ENCODE measurements around the gene MEAK7. TPM values are rescaled to one million over a fixed set of nuclear protein-coding genes. Genes with fewer than 3 reads are reported as not detected.

Gene MEAK7
- total and polyA plus RNA-seq, 2 of the 8 experiments (the other 6 are each of a cell fraction or from before 2014, with no cell fraction given): 9.6 to 19.6 TPM

DNA sequence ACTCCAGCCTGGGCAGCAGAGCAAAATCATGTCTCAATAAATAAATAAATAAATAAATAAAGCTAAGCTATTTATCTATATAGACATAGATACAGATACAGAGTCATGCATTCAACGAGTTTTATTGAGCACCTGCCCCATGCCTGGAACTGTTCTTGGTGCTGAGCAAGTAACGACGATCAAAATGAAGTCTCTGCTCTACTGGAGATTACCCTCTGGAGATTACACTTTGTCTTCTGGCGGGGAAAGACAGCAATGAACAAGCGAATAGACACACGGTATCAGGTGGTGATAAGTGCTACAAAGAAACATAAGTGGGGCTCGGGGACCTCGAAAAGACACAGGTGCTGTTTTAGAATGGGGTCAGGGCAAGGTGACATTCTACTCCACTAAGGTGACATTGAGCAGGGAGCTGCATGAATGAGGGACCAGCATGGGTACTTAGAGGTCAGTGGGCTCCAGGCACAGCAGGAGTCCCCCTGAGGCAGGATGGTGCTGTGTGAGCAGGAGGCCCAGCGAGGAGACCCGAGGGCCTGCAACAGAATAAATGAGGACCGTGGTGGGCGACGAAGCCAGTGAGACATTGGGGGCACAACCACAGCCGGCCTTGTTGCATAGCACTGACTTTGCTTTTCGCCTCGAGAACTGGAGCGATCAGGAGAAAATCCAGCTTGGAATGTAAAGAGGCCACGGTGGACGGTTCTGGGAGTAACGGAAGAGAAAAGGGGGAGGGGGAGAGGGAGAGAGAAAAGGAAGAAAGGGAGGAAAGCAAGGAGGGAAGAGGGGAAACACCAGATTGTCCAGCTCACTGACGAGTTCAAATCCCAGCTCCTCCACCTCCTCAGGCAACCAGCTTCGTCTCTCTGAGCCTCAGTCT, 42.4 kb upstream of the MEAK7 start:
- Histone ChIP-seq H3K14ac (ENCODE audit: insufficient read length) (no peak overlapping the region), H2AK5ac (ENCODE audit: low read depth, low read length) (peak overlapping the region; percentile 89; the same call in 1 of the 2 replicates), H2BK12ac (ENCODE audit: low read depth, low read length) (peak overlapping the region; percentile 91), H3K4me3 (ENCODE audit: extremely low read depth in 1 of 4, insufficient read depth in 2 of 4, low read depth in 3 of 4, low read length in 4 of 4) (peak overlapping the region in 2 of 4 experiments; percentile 14 to 28; a peak in 3 of 8 replicates), H3K23ac (ENCODE audit: insufficient read length) (no peak overlapping the region), H2BK20ac (ENCODE audit: low read length) (0 out of 2 replicates have a peak overlapping the region, but pooled peaks have one; percentile 61), H4K91ac (replicated peaks; ENCODE audit: insufficient read length, low read length) (peak overlapping the region; percentile 38), H3K79me1 (ENCODE audit: low read depth, low read length) (no peaks in the 10 kb centered on the region; the same call in 1 of the 2 replicates), H3K4me2 (ENCODE audit: insufficient read depth in 1 of 2, low read depth in 2 of 2, low read length in 2 of 2) (peak overlapping the region; percentile 34 to 62; a peak in 3 of 4 replicates), H3K27me3 (replicated peaks in 1 of 4; ENCODE audit: control insufficient read depth in 3 of 4, extremely low read depth in 1 of 4, insufficient read depth in 3 of 4, low read length in 3 of 4) (peaks cover 0 to 3% (median 0%) of the 10 kb centered on the region in 4 experiments; a peak in 1 of 7 replicates), H4K20me1 (replicated peaks in 1 of 2; ENCODE audit: control insufficient read depth in 1 of 2, insufficient read depth in 2 of 2, low read length in 2 of 2) (no peaks in the 10 kb centered on the region), H3K27ac (ENCODE audit: low read depth, low read length) (no peak overlapping the region), H3K56ac (replicated peaks; ENCODE audit: insufficient read length, low read depth, low read length) (no peak overlapping the region), H3K9ac (replicated peaks in 1 of 4; ENCODE audit: extremely low read depth in 1 of 4, low read depth in 3 of 4, low read length in 3 of 4) (no peak overlapping the region; a peak in 1 of 7 replicates), H2BK5ac (ENCODE audit: low read depth, low read length) (peak overlapping the region; percentile 35; the same call in 1 of the 2 replicates), H3K79me2 (ENCODE audit: control insufficient read depth in 1 of 2, insufficient read depth in 2 of 2, low read length in 2 of 2) (no peaks in the 10 kb centered on the region), H3K4me1 (replicated peaks in 1 of 4; ENCODE audit: control insufficient read depth in 3 of 4, insufficient read depth in 4 of 4, low read length in 3 of 4) (peaks cover 0 to 23% (median 13%) of the 10 kb centered on the region in 4 experiments; a peak in 6 of 7 replicates), H2BK15ac (ENCODE audit: low read length) (peak overlapping the region; percentile 92; the same call in 1 of the 2 replicates), H3K4ac (replicated peaks; ENCODE audit: insufficient read length, low read depth, low read length) (no peak overlapping the region), H2BK120ac (replicated peaks; ENCODE audit: low read depth, low read length) (no peak overlapping the region), H4K5ac (ENCODE audit: insufficient read length, low read depth, low read length) (no peak overlapping the region), H3K36me3 (ENCODE audit: control insufficient read depth in 2 of 4, insufficient read depth in 4 of 4, low read length in 3 of 4) (no peaks in the 10 kb centered on the region), H3K18ac (ENCODE audit: extremely low read depth, low read length) (peak overlapping the region; percentile 29; the same call in 1 of the 2 replicates), H4K8ac (ENCODE audit: extremely low read depth, insufficient read depth, low read length) (0 out of 2 replicates have a peak overlapping the region, but pooled peaks have one; percentile 39), H3K9me3 (ENCODE audit: insufficient read depth in 2 of 2, low read depth in 1 of 2, low read length in 1 of 2) (no peaks in the 10 kb centered on the region), H3K23me2 (ENCODE audit: low read depth, low read length) (no peaks in the 10 kb centered on the region), H2AFZ (ENCODE audit: low read length) (0 out of 2 replicates have a peak overlapping the region, but pooled peaks have one; percentile 15)
- TF ChIP-seq KDM1A (IDR thresholded peaks at IDR 0.05; ENCODE audit: borderline replicate concordance, low read length) (peak; percentile 44; the same call in 1 of the 2 replicates), KDM5A (IDR thresholded peaks at IDR 0.05; ENCODE audit: low read length) (no peak)
- WGBS, 2 experiments (ENCODE audit: extremely low coverage in 1 of 2, insufficient coverage in 1 of 2, insufficient read length in 1 of 2, insufficient replicate concordance in 2 of 2, low coverage in 1 of 2, low lambda C conversion rate in 2 of 2, missing lambda C conversion rate in 1 of 2): 86% methylated on average over 22 of the region's 22 CpGs; no CpG with 5 or more reads in 1 of the 2 experiments
- CTCF ChIA-PET (ENCODE audit: partially characterized antibody): interaction anchor here (0.6 to 1.7 kb wide), 6 partner anchors 36 to 416 kb away, joined by 3 to 5 read pairs (median 4); no protein-coding TSS in a partner anchor
- FAIRE-seq: no peak
- POLR2A ChIA-PET (ENCODE audit: partially characterized antibody): interaction anchor here (0.8 to 2.1 kb wide), 5 partner anchors 9 to 178 kb away, joined by 3 to 5 read pairs (median 4); no protein-coding TSS in a partner anchor
- no peak for DNase-seq (ENCODE audit: low read depth in 1 of 2, low spot score in 2 of 2)
